Stimulated activated CD8-positive, alpha-beta memory T cell treated with anti-CD3 and anti-CD28 coated beads, Interleukin-15, amount 100 ng/mL, for 4 hours (primary cell): ENCODE data around the gene MRPS35.

ENCODE experiments used
- DNase-seq, 2 donors: peaks; one replicate each; pipeline ENCODE4 v3.0.0-alpha.2; 2020; ENCODE audit warnings: low read depth in 2 of 2

Gene MRPS35

DNA sequence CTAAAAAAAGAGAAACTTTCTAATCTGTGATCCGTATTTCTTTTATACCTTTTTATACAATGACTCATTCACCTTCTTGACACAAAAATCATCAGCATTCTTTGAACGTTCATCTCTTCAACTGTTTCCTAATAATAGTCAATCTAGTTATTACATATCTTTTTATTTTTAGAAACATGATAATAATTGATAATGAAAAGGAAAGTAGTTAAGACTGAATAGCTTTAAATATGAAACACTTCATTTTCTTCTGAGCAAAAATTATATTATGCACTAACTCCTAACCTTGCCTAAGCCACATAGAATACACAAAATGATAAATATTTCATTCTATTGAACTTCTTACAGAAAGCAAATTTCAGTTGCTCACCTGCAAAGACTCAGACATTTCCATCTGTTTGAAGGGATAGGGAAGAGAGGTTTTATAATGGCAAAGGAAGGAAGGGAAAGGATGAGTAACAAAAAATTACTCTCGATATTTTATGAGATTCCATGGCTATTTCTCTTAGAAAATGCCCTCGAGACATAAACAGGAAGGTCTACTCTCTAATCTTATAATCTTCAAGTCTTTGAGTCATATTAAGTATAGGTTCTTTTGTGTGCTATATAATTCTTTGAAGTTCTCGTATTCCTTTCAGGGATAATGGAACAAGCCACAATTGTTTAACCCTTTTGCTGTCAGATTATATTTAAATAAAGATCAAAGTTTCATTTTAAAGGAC is 61.9 kb downstream of the MRPS35 start:
- DNase-seq: no peak

DNA sequence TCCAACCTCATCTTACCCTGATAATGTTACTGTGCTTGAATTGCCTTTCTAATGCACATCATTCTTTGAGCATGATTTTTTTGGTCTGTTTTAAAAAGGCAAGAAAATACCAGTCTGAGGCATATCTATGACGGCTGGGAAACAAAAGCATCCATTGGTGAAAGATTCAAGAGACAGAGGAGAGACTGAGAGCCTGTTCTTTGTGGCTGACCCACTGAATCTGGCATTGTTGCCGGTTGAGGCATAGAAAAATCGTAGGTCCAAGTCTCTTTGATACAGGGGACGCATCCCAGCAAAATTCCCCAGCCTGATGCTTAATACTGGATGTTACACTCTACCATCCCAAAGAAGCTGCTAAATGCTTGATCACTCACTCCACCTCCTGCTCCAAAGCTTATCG is 66.5 kb downstream of the MRPS35 start:
- DNase-seq: no peak

DNA sequence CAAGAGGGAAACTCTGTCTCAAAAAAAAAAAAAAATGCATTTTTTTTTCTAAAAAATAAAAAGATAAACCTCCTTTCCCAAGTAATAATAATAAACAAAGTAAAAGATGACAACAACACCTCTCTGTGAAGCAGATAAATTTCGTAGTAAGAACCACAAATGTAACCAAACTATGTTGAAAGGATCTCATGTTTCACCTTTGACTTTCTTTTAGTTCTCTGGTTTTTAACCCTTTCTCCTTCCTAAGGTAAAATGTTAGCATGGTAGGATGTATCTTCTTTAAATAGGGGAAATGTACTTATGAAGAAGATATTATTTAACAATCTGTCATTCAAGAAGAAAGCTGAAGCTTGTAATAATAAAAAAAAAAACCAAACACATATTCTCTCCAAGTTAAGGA is 67.6 kb downstream of the MRPS35 start:
- no peak for DNase-seq

DNA sequence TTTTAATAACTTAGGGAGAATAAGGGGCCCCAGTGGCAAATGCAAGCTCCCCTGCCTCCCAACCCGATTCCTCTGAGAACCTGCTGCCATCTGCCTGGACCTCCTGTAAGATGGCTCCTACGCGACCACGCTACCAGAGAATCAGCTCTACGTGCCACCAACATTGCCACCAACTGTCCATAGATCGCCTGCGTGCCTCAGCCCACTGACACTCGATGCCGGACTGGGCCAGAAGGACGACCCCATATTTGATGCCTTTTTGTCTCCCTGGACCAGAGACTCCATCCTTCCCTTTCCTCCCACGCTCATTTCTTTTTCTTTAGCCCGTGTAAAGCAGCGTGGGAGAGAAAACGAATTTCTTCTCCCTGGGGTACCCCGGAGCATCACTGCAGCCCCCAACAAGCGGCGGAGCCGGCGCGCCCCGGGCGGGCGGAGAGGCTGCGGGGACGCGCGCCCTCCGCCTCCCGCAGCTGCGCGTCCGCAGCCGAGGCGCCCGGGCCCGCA is 68.8 kb downstream of the MRPS35 start:
- DNase-seq: peak in 1 of 2 donors; percentile 0

DNA sequence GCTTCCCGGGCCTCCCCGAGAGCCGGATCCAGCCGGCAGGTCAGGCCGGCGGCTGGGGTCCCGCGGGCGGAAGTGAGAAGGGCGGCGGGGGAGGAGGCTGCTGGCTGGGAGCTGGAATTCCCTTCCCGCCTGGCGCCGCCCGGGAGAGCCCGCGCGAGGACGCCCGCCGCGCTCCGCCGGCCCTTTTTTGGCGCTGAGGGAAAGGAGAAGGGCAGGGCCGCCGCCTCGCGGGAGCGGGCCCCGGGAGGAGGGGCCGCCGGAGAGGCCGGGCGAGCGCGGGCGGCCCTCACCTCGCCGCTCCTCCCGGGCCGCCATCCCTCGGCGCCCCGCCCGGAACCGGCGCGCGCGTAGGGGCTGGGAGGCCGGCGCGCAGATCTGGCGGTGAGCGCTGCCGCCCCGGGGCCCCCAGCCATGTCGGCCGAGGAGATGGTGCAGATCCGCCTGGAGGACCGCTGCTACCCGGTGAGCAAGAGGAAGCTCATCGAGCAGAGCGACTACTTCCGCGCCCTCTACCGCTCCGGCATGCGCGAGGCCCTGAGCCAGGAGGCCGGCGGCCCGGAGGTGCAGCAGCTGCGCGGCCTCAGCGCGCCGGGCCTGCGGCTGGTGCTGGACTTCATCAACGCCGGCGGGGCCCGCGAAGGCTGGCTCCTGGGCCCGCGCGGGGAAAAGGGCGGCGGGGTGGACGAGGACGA is 69.4 kb downstream of the MRPS35 start, which contains the start of the genes KLHL42 and MANSC4:
Gene KLHL42, plus strand, starts transcription at position 314 of the 692 bp plus-strand sequence. Its CDS starts 98 bp downstream, at position 412.
Gene MANSC4, minus strand, starts transcription at position 317 of the 692 bp plus-strand sequence. CDS start 8,960 bp downstream, outside the sequence.
- peak; percentile 25 to 37 for DNase-seq

DNA sequence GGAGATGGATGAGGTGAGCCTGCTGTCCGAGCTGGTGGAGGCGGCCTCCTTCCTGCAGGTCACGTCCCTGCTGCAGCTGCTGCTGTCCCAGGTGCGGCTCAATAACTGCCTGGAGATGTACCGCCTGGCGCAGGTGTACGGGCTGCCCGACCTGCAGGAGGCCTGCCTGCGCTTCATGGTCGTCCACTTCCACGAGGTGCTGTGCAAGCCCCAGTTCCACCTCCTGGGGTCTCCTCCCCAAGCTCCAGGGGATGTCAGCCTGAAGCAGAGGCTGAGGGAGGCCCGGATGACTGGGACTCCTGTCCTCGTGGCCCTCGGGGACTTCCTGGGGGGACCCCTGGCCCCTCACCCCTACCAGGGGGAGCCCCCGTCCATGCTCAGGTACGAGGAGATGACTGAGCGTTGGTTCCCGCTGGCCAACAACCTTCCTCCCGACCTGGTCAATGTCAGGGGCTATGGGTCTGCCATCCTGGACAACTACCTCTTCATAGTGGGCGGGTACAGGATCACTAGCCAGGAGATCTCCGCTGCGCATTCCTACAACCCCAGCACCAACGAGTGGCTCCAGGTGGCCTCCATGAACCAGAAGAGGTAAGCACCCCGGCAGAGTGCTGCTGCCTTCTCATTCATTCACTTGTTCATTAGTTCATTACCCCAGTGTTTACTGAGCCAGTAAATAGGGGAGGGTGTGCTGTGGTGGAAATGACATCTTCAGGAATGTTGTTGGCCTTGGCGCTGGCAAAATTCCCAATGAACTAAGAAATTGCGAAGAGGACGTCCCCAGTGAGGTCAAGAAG is 70.2 kb downstream of the MRPS35 start:
- no peak for DNase-seq

DNA sequence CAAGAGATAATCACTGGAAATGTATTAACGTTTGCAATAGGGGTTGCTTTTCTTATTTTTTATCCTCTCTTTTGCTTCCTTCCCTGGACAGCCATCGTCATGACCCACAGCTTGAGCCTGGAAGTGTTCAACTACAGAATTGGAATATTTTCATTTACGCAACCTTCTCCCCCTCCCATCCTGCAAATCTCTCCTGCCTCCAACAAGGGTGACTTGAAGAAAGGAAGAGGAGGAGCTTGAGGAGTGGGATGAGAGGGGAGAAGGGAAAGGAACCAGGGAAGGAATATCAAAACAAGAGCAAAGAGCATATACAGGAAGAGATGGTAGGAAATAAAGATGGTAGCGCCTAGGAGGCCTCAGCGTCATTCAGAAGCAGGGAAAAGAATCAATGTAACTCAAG is 71.0 kb downstream of the MRPS35 start:
- no peak for DNase-seq

DNA sequence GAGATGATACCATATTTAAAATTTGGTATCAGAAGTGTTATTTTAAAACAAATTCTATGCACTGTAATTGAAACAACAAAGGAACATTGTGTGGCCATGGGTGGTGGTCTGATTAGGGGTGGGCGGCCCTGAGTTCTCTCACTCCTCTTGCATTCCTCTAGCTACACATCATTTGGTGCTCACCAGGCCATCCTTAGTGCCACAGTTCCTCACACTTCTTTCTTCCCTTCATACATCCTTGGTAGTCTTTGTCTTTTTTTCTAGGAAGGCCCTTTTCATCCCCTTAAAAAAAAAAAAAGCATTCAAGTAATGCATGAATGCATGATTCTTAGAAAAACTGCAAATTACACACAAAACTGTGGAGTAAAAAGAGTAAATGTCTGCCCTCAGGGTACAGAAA is 71.8 kb downstream of the MRPS35 start:
- no peak for DNase-seq

DNA sequence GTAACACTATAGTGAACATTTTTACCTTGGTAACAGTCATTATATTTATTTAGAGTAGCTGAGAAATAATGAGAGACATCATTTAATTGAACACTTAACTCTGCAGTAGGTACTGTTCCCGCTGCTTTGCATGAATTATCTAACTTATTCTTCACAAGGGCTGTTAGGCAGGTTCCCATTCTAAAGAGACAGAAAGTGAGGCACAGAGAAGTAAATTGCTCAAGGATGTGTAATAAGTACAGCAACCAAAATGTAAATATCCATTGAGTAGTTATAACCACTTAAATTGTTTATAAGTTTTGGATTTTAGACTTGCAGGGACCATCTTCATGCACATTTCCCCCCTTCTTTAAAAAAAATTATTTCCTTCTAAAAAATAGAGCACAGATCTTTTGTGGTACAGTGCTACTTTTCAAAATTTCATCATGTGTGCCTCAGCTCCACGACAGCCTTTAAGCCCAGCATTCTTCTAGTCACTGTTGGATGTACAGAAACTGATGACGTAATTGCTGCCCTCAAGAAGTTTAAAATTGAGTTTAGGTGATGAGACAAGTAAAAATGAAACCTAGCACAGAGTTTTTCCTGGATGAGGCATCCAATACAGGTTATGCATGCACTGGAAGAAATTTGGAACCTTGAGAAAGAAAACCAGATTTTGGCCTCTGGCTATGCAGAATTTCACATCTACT is 75.4 kb downstream of the MRPS35 start:
- no peak for DNase-seq

DNA sequence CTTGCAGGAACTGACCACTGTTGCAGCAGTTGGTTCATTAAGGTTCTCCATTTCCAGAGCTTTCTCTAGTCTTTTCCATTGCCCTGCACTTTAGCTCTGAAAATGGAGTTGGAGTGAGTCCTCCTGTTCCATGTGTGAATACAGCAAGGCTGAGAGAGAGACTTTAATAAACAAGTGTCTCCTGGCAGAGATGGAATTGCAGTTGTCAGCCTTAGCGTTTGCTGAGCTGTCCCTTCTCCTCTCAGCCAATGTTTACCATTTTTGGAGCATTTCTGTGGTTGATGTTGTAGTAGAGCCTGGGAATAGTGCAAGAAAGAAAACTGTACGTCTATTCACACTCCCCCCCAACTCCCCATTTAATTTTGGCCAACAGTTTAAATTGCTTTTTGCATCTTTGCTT is 76.9 kb downstream of the MRPS35 start:
- no peak for DNase-seq

DNA sequence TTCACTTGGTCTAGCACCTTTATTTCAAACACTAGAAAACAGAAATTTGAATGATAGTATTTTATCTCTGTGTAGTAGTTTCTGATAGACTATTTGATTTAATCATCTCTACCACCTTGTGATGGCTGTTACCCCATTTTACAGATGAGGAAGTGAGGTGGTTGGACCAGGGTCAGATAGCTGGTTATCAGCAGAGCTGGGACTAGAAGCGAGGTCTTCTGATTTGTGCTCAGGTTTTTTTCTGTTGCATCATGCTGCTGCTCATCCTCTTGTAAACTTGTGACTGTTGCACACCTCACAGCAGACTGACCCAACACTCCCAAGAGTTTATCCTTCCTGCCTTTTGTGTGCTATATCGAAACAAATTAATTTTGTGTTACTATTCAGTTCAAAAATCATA is 79.5 kb downstream of the MRPS35 start:
- no peak for DNase-seq

DNA sequence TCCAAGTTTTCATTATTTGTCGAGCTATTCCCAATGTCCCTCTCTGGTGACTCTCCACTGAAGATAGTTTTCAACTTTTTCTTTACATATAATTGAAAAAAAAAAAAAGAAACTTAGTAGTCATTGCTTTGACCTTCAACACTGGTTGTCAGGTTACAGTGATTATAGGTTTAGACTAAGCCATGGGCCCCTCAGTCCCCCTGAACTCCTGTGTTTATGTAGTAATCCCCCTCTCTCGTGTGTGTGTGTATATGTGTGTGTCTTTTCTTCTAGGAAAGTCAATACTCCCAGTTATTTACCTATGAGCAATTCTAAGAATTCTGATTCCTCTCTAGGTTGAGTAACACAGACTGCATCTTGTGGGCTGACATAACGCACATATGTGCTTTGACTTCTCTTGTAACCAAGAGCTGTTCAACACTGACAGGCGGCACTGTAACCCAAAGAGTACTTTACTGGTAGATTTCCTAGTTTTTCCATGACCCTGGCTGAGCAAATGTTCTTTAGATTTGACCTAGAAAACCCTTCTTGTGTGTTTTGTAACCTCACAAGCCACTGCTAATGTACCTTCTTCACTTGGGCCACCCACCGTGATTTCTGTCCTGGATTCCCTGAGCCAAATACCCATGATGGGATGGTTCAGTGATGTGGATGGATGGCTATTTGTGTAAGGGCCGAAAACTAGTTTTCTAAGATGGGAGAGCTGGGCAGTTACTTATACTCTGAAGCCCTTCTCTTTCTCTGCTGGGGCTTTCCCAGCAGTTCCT is 84.4 kb downstream of the MRPS35 start:
- no peak for DNase-seq

DNA sequence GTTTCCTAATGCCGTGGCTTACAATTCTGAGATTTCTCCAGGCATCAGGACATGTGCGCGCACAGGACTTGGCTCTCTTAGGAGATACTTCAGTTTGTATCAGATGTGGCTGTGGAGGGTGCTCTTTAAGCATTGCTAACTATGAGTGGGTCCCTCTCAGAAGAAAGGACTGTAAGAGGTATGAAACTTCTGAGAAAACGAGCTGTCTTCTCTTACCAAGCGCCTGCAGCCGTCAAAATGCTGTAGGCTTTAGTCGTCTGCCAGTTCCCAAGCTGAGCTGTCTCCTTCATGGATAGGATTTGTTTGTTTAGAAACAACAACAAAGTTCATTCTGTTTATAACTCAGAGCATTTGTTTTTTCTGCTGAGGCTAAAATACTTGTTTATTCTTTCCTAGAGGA is 85.5 kb downstream of the MRPS35 start:
- DNase-seq: no peak

DNA sequence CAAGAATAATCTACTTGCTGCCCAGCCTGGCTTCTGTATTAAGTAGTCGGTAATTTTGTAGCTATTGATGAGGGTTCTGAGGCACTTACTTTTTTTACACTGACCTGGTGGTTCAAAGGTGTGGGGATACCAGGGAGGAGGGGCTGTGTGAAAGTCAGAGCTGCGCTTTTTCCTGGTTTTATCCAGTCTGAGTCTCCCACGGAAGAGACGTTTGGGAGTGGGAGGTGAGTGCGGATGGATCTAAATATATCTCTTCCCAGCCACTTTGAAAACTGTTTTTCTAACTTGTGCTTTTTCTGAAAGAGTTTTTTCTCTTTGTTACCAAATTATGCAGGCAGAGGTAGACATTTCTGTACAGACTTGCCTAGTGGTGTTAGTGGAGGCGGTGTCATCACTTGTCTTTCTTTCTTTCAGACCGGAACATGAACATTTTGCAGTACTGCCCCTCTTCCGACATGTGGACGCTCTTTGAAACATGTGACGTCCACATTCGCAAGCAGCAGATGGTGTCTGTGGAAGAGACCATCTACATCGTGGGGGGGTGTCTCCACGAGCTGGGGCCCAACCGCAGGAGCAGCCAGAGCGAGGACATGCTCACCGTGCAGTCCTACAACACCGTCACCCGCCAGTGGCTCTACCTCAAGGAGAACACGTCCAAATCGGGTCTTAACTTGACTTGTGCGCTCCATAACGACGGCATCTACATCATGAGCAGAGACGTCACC is 86.8 kb downstream of the MRPS35 start:
- no peak for DNase-seq

DNA sequence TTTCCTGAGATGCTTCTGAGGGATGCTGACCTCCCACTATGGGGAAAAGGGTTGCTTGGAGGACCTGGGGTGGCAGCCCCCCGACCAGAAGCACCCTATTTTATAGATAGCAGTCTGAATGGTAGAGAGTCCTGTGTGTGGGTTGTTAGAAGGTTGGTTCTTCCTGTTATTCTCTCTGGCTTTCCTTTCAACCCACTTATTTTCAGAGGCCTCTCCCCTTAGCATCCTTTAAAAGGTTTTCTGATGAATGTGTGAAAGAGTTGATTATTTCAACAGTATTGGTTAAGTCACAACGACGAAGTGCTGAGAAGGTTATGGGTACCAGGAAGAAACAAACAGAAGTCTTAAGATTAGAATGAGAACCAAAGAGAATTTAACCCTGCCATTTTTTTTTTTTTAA is 90.2 kb downstream of the MRPS35 start:
- DNase-seq: no peak

DNA sequence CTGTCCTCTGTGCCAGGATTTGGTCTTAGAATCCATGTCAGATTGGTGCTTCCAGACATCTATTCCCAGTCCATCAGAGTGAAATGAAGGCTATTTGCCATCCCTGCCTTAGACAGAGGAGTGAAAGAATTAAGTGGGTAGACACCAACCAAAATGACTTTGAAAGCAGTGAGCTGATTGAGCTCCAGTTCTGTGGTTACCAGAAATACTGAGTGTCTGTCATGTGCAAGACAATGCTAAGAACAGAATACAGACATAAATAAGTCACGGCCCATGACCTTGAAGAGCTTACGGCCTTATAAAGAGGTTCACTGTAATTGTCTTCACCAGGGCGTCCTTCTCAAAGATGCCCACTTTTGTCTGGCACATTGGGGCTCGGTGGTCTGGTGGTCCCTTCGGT is 91.0 kb downstream of the MRPS35 start:
- no peak for DNase-seq

DNA sequence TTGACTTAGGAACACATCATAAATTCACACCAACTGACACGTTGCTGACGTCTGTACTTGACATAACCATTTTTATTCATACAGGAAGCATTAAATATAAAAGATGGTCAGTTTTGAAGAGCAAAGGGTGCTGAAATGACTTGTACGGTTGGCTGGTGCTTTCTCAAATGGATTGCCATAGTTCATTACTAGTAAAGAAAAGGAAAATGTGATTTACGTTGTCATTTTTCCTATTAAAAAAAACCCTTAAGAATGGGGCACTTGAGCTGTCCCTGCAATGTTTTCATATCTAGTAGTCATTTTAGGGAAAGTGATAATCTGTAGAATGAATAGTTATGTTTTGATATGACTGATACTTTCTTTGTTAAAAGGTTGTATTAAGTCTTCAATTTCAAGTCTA is 91.9 kb downstream of the MRPS35 start:
- no peak for DNase-seq

DNA sequence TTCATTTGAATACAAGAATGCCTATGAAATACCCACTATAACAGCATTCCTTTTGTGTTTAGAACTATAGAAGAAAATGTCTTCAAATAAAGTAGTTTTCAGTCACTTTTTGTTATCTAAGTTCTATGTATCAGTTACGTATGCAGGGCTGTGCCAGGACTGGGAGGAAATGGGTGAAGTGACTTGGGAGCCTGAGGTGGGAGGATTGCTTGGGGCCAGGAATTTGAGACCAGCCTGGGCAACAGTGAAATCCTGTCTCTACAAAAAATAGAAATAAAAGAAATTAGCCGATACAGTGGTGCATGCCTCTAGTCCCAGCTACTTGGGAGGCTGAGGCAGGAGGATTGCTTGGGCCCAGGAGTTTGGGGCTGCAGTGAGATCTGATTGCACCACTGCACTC is 92.3 kb downstream of the MRPS35 start:
- no peak for DNase-seq

DNA sequence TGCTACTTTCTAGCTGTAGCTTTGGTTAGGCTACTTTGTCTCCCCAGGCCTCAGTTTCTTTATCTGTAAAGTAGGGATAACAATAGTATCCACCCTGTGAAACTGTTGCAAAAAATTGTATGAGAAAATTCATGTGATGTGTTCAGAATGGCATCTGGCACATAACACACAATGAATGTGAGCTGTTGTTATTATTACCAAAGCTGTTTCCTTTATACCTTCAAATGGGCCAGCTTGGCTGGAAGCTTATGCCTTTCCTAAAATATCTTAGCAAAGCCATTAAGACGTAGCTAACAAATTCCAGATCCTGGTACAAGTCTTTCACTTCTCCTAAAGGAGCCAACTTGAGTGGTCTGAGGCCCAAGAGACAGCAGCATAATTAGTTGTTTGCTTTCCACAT is 94.6 kb downstream of the MRPS35 start:
- no peak for DNase-seq
